HS-27A (cell line): ENCODE data around the gene USP13.

Experiments used
- DNase-seq: peaks from one replicate; pipeline ENCODE4 v3.0.0-alpha.2; 2012; ENCODE audit warnings: low read depth, missing footprints

Gene USP13

DNA sequence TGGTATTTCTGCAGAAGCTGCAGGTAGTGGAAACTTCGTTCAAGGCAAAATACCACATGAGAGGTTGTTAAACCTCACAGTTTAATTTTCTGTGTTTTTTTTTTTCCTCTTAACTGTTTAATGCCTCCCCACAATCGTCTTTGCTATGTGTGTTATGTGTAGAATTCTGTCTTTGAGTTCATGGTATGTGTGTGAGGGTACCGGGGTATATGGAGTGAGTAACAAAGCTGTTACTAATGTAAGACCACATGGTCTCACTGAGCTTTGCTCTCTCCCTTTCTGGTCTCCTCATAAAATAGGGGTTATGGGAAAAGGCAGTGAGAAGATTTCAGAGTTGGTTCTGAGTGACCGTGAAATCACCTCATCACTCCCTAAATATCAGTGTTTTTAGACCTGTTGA, 143.6 kb downstream of the USP13 start:
- no peak for DNase-seq

DNA sequence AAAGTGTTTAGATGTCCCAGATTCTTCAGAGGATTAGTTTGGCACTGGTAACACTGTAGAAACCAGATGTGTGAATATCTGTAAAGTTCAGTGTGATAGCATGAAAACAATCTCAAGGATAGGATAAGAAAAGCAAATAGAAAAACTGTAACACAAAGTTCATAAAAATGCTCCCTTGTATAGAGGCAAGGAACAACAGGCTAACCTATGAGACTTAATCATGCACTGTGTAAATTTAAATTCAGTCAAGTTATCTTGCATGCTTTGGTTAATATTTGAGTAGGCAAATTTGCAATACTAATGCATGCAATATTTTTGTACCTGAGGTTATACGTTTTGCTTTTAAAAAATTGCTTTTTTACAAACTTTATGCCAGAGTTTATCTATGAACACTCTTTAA, 144.4 kb downstream of the USP13 start:
- DNase-seq = no peak

DNA sequence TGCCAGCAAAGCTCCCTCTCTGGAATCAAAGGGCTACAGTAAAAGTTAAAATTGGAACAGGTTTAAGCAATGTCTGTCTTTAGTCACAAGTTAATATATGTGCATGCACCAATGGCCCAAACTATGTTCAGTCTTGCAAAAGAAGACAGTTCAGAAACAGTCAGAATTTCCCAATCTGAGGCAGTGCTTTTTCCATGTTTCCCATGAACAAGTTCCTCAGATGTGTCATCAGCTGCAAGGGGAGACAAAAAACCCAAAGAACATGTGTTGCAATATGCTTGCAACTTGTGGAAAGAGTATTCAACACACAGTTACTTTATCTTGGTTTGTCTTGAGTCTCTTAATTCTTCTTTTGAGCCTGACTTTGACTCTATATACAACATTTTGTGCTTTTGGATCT, 148.4 kb downstream of the USP13 start:
- no peak for DNase-seq

DNA sequence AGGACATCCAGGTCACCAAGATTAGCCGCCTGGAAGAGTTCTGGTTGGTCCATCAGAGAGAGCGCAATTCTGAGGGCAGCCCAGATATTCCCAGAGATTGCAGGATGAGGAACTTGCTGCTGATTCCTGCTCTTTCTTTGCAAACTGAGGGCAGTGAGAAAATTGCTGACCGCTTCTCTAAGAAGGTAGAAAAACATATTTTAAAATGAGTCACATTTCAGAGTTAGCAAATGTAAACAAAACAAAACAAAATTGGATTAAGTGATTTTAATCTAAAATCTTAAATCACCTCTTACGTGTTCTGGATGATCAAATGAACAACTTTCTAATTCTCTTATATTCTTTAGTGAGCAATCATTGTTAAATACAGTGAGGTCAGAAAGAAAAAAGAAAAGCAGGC, 149.0 kb downstream of the USP13 start:
- DNase-seq = no peak

DNA sequence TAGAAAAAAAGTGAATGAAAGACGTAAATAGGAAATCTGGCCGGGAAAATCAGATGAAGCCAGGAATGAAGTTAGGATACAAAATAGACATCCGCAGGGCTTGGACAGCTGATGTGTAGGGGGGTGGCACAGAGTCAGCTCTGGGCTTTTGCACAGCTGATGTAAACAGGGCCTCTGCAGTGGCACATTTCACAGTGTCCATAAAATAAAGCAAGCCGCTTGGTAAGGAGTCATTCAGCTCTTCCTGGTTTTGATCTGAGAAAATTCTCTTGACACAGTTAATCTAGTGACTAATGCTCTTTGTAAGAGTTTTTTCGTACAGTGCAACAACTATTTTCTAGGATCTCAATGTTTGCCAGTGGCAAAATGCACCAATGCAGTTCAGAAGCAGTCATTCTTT, 153.3 kb downstream of the USP13 start:
- no peak for DNase-seq

DNA sequence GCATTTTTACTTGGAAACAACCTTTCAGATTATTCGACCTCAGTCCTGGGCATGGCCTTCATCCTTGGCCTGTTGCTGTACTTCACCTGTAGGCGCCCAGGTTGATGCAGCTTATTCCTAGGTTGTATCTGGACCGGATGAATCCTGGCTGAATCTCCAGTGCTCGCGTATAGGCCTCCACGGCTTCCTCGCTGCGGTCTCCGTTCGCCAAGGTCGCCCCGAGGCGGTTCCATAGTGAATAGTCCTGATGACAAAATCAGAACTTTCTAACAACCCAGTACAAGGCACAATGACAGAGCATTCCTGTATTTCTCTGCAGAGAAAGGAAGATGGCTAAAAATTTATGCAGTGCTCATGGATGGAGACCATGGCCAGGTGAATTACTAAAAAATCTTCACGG, 154.7 kb downstream of the USP13 start:
- DNase-seq = no peak

DNA sequence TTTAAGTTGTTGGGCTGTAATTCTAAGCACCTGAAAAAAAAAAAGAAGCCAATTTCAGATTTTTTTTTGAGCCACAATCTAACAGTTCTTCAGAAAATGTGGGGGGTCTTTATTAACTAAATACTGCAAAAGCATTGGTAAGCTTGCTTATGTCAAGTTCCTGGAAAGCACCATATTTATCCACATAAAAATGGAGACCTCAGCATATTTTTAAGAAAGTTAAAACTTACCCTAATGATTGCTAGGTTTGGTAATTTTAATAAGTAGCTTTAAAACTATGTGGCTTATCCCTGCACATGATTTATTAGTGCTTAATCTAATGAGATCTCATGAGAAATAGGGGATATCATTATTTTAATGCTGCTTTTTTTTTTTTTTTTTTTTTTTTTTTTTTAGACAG, 156.8 kb downstream of the USP13 start:
- no peak for DNase-seq

DNA sequence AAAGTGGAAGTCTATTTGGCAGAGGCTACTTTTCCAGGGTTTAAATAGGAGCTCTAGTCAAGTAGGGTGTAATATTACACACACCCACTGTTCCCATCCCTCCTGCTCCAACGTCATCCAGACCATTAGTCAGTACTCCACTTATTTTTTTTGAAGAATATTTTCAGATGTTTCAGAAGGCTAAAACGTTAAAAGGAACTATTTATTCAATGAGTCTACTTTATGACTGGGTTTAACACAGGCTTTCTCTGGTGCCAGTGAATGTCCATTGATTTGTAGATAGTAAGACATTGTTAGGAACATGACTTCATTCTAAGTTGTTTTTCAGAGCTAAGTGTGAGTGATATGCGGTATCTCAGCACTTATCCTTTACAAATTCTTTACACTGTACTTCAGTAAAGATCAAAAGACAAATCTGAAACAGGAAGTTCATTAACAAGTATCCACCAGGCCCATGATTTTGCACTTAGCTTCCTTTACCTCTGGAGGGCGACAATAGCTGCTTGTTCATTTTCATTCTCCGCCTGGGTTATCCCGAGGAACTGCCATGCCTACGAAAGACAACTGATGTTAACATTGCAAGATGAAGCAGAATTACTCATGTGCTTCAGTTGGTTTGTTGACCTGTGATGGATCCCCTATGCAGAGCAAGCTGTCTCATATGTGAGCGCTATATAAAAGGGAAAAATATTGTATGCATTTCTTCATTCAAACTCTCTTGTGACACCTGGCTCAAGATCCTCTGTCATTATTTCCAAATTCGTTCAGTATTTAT, 158.7 kb downstream of the USP13 start:
- DNase-seq = peak; percentile 36

DNA sequence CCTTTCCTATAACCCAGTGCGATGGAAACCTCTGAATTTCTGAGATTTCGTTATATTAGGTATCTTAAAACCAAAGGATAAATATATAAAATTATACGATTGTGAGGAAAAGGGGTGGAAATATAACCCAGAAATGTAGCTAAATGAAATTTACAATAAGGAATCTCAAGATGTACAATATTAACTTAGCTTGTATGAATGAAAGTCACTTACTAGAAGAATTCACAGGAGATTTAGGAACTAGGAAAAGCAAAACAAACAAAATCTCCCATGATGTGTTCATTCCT, 159.2 kb downstream of the USP13 start:
- DNase-seq = no peak

DNA sequence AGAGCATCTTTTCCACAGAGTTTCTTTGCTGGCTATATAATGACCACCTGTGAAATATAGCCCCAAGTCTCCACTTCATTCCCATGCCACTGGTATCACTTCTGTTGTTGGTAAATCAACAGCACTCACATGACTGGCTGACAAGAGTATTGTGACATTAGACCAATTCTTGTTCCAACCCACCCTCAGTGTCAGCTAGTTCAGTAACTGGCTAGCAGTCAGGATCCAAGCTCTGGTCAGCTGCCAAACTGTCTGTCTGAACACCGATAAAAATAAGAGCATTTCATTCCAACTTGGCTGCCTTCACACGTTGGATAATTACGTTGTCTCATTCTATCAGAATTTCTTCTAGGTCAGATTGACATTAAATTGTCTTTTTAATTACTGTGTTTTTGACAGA, 166.5 kb downstream of the USP13 start:
- no peak for DNase-seq

DNA sequence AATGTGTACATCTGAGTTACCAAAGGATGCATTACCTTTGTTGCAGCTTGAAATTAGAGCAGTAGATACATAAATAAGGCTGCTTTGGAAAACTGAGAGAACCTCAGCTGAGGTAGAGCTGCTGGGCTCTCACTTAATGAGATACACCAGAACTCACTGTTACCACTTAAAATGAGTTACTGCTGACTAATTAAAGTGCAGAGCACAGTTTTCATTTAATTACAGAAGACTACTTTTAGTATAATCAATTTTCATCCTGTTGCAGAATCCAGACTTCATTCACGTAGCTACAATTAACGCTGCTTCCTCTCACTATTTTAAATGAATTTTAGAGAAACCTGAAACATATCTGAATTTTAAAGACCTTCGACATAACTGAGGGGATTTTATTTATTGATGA, 169.5 kb downstream of the USP13 start:
- no peak for DNase-seq

DNA sequence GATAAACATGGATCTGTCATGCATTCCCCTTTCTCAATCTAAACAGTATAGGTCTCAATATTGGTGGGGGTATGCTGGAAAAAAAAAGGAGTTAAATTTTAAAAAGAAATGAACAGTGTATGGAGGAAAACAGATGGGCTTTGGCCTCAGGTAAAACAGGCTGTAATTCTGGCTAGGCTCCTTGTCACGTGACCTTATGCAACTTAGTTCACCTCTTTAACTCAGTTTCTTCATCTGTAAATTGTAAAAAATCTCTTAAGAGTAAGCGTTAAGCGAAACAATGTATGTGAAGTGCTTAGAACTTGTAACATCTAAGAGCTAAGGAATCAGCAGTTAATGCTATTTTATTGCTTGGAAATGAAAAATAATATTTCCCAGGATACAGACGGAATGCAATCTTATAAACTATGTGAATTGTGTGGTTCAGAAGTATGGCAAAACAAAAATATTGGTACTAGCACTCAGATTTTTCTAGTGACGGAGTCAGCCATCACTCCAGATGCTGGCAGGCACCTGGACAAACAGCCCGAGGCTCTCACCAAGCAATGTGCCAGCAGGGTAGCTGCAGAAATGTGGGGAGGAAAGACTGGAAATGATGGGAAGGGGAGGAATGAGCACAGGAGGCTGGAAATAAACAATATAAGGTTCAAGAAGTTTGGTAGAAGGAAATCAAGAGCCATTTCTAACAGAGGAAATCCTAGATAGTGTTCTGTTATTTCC, 172.8 kb downstream of the USP13 start:
- DNase-seq = no peak

DNA sequence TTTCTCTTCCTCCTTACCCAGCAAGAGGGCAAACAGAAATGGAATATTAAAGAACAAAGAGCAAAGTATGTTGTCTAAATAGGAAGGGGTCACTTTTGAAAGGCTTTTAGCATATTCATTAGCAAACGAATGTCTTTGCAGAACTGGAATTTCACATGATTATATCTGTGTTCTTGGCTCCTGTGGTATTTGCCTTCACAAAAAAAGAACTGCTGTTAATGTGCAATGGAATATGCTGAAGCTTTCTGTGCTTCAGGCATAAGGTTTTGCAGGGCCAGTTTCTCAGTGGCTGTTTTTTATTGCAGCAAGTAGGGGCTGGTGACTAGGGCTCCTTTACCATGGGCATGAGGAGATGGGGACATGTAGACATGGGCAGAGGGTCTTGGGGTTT, 173.4 kb downstream of the USP13 start:
- DNase-seq = no peak

DNA sequence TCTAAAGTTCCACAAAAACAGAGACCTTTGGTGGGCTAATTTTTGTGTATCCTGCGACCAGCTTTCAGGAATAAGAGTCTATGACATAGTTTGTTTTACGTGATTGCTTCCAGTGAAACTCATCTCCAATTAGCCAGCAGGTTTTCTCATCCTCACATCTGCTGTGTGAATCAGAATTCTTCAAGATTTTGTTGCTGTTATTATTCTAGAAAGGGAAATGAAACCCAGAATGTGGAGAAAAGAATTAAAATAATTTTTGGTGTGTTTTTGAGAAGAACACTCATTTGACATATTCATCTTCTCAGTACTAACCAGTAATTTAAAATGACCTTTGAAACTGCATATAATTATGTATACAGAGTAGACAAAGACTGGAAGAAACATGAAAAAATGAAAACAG, 175.9 kb downstream of the USP13 start:
- DNase-seq = no peak

DNA sequence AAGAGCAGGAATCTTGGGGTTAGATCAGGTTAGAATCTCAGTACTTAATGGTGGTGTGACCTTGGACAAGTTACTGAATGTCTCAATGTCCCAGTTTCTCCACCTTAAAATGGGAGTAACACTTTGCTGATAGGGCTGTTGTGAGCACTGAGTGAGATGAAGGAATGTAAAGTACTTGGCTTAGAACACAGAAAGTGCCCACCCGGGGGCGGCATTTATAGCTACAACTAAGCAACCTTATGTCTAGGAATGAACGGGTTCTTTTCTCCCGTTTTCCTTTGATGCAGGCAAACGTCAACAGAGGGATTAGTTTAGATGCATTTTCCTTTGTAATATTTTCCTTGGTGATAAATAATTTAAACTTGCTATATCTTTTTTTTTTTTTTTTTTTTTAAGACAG, 176.6 kb downstream of the USP13 start:
- DNase-seq = no peak

DNA sequence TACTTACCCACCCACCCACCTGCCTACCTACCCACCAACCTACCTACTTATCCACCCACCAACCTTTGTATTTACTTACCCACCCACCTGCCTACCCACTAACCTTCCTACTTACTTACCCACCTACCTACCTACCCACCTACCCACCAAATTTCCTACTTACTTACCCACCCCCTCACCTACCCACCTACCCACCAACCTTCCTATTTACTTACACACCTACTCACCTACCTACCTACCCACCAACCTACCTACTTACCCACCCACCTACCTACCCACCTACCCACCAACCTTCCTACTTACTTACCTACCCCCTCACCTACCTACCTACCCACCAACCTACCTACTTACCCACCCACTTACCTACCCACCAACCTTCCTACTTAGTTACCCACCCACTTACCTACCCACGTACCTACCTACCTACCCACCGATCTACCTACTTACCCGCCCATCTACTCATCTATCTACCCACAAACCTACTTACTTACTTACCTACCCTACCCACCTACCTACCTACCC, 179.6 kb downstream of the USP13 start:
- no peak for DNase-seq

DNA sequence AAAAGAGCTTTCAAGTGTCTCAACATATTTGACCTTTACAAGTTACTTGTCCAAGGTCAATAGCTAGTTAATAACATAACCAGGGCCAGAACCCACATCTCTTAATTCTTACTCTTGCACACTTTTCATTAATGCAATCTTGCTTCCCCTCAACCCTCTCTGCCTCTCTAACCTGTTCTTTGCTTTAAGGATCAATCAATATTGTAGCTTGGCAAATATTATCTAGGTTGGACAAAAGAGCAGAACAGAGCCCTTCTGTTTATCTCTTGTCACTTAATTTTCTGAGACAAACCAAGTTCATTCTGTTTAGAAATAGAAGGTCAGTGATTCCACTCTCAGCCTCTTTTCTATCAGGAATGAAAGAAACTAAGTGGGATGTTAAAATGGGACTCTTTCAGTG, 180.5 kb downstream of the USP13 start:
- no peak for DNase-seq

DNA sequence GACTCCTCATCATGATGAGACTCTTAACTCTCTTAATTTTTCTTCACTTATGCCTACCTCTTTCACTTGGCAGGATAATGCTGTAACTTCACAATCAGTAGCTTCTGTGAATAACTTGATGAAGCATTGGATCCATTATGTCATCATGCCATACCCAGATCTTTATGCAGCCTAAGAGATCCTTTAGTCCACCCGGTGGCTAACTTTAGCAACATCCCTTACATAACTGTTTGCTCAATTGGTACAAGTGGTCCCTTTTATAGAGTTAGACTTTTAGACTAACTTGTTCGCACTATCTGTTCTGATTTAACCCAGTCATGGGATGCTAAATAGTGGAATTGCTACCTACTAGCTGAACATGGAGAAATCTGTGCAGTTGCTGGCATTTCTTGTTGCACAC, 184.5 kb downstream of the USP13 start:
- no peak for DNase-seq
